Fibroblast of the conjunctiva (primary cell): Measurements from ENCODE around the gene CERK.
"Not testable (repeated sequence)": the region's sequence is repeated elsewhere in the genome, so short reads cannot be mapped to it uniquely, and the experiment has no call there.

ENCODE experiments used
- DNase-seq: peaks from one replicate; pipeline ENCODE4 v3.0.0-alpha.2; 2010; ENCODE audit warnings: low read depth

CERK gene

GRCh38 chr22:46661221-46661851 lies 76.7 kb downstream of the CERK start:
- no peak for DNase-seq

DNA sequence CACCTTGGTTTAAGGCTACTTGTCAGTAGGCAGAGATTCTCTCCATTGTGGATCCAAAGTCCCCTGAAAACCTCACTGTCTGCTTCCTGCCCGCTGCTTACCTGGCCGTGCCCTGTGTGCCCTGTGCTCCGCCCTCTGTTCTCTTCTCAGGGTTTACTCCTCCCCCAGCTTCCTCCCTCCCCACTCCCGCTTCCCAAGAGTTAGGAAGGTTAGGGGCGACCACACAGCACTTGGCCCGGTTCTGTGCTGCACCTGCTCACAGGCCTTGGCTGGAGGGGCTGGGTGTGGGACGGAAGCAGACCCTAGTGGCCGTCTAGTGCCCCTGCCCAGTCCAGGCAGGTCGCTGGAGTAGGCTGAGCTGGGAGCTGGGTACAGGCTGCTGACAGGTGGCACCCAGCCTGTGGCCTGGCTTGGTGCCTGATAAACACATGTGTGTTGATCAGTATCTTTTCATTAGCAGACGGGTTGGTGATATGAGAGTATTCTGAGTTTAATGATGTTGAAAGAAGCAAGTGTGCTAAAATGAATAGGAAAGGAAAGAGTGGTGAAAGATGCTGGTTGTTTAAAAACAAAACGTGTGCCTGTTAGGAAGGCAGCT lies 77.3 kb downstream of the CERK start:
- no peak for DNase-seq

DNA sequence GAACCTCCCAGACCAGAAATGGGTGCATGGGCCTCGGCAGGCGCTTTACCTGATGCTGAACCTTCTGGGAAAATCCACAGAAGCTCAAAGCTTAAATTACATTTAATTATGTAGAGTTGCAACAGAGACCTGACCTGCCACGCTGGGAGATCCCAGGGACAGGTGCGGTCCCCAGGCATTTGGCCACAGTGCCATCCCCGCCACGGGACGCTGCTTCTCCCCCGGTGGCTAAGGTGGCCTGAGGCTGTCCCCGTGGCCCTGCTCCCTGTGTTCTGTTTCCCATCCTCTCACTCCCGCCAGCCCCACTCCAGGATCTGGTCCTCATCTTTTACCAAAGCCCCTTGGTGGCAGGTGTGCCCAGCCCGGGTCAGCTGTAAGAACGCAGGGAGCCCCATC lies 78.3 kb downstream of the CERK start:
- no peak for DNase-seq

DNA sequence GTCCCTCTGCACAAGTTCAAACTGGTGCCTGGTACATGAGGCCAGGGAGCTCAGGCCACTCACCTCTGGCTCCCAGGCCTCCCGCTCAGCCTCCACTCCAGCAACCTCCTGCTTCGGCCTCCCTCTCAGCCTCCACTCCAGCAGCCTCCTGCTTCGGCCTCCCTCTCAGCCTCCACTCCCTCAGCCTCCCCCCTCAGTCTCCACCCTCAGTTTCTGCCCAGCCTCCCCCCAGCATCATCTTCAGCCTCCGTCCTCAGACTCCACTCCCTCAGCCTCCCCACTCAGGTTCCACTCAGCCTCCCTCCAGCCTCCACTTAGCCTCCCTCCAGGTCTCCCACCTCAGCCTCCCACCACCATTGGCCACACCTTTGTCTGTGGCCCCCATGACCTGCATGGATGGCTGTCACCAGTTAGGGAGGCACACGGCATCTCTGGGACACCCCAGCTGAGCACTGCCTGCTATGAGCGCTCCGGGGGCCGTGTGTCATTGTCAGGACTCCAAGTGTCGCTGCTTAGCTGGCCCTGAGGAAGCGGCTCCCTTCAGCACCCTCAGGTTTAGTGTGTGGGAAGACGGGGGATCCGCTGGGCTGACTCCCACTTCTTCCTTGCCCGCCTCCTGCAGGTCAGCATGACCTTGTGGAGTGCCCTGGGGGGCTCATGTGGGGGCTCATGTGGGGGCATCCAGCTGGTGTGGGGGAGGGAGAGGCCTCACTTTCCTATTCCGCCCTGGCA lies 78.8 kb downstream of the CERK start:
- no peak for DNase-seq

DNA sequence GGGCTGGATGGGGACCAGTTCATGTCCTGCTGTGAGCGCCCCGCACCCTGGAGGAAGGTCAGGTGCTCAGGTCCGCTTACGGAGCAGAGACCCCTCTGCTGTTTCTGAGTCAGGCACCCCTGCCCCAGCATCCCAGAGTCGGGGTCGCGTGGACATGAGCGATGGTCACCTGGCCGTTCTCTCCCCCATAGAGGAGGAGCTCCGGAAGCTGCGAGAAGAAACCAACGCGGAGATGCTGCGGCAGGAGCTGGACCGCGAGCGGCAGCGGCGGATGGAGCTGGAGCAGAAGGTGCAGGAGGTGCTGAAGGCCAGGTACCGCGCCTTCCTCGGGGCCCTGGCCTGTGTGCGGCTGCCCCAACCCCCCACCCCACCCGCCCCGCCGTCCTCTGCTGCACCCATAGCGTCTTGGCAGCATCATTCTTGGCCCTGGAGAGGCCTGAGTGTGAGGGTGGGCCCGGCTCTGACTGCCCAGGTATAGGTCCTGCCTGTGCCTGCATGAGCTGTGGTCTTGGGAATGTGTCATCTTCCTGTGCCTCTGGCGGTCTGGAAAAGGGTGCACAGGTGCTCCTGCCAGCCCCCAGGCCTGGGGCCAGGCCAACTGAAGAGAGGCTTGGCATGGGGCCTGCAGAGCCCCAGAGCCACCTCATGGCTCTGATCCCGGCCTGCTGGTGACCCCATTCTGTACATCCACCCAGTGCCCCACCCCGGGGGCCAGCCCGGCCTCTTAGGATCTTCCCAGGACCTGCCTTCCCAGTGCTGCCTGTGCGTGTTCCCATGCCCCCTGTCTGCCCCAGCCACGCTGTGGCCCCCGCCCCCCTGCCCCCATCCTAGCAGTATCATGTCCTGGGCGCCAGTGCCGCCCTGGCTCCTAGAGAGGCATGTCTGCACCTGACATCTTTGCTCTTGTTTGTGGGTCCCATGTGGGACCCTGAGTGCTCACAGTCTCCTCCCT lies 79.8 kb downstream of the CERK start:
- DNase-seq: no peak

DNA sequence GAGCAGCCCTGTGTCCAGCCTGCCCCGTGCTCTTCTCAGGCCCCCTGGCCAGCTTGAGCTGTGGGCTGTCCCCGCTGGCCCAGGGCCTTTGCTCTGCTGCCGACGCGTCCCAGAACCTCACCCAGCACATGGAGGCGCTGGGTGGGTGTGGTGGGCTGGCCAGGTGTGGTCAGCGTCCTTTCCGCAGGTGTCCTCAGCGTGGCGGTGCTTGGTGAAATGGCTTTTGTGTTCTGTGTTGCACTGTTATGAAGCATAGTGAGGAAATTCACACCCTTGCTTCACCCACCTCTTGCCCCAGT lies 80.4 kb downstream of the CERK start:
- no peak for DNase-seq

DNA sequence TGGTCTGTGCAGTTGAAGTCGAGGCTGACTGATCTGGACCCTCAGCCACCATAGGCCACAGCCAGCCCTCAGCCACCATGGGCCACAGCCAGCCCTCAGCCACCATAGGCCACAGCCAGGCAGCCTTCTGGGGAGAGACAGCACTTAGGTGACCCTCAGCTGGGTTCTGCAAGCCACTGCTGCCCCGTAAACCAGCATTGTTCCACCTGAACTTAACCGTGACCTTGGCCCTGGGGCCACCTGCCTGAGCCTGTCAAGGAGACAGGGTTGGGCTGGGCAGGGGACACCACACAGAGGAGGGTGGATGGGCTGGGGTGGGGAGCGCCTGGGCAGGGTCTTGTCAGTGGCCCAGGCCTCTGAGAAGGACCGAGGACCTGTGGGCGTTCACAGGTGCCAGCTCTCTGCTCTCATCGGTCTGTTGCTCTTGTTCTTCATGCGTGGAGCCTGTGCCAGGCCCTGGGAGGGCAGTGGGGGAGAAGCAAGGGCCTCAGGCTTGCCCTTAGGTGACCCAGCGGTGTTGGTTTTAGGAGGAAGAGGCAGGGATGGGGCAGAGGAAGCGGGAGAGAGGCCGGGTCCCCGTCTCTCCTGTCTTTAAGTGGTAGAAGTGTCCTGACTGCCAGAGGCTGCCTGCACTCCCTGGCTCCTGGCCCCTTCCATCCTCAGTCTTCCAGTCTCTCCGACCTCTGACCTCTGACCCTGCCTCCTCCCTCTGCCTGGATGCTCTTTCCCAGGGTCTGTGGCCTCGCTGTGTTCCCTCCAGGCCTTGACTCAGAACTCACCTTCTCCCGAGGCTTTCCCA lies 81.0 kb downstream of the CERK start:
- no peak for DNase-seq

DNA sequence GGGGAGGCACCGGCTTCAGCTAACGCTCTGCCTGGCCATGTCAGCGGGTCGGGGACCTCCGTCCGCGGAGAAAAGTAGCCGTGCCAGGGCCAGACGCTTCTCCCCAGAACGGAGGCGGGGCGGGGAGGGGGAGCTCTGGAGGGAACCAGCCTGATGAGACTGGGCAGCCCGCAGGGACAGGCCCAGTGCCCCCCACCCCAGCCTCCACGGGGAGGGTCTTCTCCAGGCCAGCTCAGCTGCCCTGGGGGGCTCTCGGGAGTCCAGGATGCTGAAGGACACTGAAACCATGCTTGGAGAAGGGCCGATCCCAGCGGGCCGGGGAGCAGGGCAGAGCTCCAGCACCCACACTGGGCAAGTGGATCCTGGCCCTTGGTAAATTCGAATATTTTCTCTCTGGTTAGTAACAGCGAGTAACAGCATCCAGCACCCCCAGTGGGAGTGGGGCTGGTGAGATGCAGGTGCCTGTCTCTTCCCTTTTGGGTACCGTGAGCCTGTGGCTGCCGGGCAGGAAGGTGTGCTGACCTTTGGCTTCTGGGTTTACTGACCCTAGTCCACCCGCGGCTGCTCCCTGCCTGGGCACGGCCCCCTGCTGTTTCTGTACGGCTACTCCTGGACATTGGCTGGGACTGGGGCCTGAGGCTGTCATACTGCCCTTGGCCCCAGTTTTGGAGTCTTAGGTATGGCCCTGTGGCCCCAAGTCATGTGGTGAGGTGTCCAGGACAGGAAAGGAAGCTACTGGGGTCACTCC lies 82.0 kb downstream of the CERK start:
- no peak for DNase-seq

- DNase-seq: no peak
Observed at GRCh38 chr22:46654927-46655595, 83.0 kb downstream of the CERK start.

GRCh38 chr22:46654426-46654825 lies 83.6 kb downstream of the CERK start:
- DNase-seq: no peak

DNA sequence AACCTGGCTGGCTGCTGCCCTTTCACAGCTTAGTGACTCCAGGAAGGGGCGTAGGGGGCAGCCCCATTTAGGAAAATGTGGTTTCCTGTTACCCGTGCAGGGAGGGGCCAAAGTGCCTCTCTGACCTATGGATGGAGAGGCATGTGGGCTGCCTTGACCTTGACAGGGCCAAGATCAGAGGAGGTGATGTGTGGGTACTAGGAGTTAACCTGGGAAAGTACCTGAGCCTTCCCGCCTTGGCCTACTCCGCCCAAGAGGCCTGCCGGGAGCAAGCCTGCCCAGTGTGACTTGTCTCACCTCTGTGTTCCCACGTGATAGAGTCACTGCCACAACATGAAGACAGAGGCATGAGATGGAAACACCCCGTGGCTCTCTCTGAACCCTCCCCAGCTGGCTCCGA lies 84.5 kb downstream of the CERK start:
- DNase-seq: no peak

DNA sequence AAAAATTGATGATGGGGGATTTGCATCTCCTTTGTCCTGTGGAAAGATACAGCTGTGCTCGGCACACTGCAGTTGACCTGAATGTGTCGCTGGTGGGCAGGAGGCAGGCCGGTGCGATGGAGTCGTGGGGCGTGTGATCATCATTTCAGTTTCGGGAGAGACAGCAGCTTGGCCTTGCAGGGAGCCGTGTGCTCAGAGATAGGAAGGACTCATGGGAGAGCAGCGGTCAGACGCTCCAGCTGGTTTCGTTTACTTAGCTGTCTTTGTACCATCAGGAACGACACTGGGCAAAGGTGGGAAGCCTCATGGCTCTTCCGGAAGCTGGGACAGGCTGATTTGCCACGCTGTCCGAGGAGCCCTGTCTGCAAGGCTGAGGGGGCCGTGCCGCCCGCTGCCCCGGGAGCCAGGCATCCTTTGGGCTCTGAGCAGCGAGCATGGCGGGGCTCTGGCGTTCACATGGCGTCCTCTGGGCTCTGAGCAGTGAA lies 85.2 kb downstream of the CERK start:
- no peak for DNase-seq

DNA sequence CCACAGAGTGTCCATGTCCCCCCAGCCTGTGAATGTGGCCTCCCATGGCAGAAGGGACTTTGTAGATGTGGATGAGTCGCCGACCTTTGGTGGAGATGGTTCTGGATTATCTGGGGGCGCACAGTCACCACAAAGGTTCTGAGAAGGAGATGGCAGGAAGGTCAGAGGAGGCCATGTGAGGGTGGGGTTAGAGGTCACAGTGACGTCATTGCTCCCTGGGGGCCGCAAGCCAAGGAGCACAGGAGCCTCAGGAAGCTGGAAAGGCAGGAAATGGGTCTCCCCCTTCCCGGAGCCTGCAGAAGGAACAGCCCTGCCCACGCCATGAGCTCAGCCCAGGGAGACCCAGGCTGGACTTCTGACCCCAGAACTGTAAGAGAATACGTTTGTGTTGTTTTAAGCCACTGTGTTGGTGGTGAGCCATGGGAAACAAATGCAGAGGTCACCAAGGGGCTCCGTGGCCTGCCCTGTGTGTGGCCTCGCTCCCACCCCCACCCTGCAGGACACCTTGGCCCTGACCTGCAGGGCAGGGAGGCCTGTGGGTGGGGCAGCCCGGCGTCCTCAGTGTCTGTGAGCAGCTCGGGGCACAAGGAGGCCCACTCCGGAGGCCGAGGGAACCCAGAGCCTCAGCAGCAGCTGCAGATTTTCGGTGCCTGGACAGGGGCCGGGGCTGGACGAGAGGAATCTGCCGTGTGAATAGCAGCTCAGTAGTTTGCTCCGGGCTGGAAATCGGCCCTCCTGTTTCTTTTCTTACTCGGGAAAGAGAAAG lies 85.8 kb downstream of the CERK start:
- DNase-seq: no peak

- DNase-seq: no peak
Observed at GRCh38 chr22:46651316-46651715, 86.7 kb downstream of the CERK start.

DNA sequence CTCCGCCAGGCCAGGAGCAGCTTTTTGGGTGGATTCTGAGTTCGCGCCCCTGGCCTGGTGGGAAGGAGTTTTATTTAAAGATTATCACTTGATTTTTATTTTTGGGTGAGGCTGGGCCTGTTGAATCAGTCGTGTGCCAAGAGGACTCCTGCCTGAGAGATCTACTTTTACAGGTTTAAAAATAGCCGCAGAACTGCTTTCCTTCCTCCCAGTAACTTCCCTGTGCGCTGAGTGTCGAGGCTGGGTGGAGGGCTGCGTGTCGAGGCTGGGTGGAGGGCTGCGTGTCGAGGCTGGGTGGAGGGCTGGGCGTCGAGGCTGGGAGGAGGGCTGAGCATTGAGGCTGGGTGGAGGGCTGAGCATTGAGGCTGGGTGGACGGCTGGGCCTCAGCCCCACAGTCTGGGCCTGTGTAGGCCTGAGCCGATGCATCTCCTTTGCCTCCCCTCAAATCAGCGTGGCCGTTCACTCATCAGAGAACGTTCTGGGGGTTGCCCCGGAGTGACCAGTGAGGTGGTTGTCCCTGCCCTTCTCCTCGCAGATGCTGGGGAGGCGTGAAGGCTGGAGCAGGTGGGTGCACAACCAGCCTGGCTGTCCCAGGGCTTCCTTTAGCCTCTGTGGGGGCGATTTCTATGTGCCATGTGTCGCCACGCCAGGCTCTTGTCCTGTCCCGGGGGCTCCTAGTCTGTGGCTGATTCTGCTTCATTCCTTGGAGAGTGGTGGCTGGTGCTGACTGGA lies 87.8 kb downstream of the CERK start:
- DNase-seq: no peak

- no peak for DNase-seq
Observed at GRCh38 chr22:46649141-46650077, 88.6 kb downstream of the CERK start.

DNA sequence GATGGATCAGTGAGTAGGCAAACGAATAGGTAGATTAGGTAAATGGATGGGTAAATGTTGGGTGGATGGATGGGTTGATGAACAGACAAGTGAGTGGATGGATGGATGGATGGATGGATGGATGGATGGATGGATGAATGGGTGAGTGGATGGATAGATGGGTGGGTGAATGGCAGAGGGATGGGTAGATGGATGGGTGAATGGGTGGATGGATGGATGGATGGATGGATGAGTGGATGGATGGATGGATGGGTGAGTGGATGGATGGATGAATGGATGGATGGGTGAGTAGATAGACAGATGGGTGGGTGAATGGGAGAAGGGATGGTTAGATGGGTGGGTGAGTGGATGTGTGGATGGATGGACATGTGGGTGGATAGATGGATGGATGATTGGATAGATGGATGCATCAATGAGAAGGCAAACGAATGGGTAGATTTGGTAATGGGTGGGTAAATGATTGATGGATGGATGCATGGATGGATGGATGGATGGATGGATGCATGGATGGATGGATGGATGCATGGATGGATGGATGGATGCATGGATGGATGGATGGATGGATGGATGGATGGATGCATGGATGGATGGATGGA lies 89.7 kb downstream of the CERK start:
- not testable (repeated sequence) for DNase-seq
